Adipose tissue (tissue), 3 donors: ENCODE results near the gene E2F3. TPM values are rescaled to one million over a fixed set of nuclear protein-coding genes. Genes with fewer than 3 reads are reported as not detected.

Experiments
- H3K27ac ChIP-seq: one replicate; pipeline ENCODE4 v1.5.1; 2013; ENCODE audit warnings: low read depth, low read length
- WGBS, 3 donors: extraction: QIAGEN DNeasy Blood & Tissue Kit; methylation state at CpG; one replicate each; pipeline ENCODE4 v1.1.7; 2013; 5-methylcytosine and 5-hydroxymethylcytosine counted together
- polyA plus RNA-seq, 3 donors: library from polyadenylated mRNA; stranded (reverse); fragments of 200-250 nt; gene quantifications; one replicate each; pipeline ENCODE4 v1.2.3, GENCODE V29; 2013
- donor health status: healthy with polysubstance abuse.
- donor health status: Bipolar disorder and iron deficiency.
- donor health status: healthy.

Gene E2F3
- polyA plus RNA-seq, 3 donors: 1.0 to 4.3 (median 3.8) TPM

DNA sequence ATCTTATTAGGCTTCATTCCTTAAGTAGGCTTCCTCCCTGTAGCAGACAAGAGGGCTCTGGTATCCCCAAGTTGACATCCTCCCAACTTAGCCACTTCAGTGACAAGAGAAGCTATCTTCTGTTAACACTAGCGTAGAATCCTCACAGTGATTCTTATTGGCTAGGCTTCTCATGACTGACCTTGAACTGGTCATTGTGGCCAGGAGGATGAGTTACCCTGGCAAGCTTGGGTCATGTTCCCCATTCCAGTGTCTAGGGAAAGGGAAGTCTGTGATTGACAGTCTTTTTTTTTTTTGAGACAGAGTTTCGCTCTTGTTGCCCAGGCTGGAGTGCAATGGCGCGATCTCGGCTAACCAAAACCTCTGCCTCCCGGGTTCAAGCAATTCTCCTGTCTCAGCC, 139.7 kb downstream of the E2F3 start:
- H3K27ac ChIP-seq: no peak overlapping the region
- WGBS, 3 donors: 95 to 100% (median 99%) methylated on average over 6 of the region's 6 CpGs

DNA sequence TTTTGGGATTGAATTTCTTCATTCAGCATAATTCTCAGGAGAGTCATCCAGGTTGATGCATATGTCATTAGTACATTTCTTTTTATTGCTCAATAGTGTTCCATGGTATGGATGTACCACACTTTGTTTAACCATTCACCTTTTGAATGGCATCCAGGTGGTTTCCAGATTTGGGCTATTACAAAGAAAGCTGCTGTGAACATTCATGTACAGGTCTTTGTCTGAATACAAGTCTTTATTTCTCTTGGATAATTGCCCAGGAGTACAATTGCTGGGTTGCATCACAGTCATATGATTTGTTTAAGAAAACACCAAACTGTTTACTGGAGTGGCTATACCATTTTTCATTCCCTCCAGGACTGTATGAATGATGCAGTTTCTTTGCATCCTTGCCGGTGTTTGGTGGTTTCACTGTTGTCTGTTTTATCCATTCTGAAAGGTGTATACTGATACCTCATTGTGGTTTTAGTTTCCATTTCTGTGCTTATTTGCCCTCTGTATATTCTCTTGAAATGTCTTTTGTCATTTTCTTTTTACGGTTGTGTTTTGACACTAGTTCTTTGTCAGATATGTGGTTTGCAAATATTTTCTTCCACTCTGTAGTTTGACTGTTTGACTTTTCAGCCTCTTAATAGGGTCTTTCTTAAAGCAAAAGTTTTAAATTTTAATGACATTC, 141.4 kb downstream of the E2F3 start:
- WGBS, 3 donors: 71 to 88% (median 77%) methylated on average over 2 of the region's 2 CpGs
- no peak overlapping the region for H3K27ac ChIP-seq

Other genes starting within 250 kb of the E2F3 start
- 1 to 10 TPM; 2.6 to 3.2 (median 2.6) TPM for gene MBOAT1, start 189.4 kb upstream of the E2F3 start, polyA plus RNA-seq
- gene CDKAL1, start 132.6 kb downstream of the E2F3 start, polyA plus RNA-seq: 1 to 10 TPM; 2.9 to 6.0 (median 3.6) TPM